ENCODE data around the gene THSD4. TPM values are rescaled to one million over a fixed set of nuclear protein-coding genes. Genes with fewer than 3 reads are reported as not detected.

The THSD4 gene
- total RNA-seq, 3 donors from 2014 or later: 18.3 to 46.2 (median 27.1) TPM

GRCh38 chr15:71526060-71526820 is 411.0 kb downstream of the THSD4 start:
- H3K9me3 ChIP-seq: no peaks in the 10 kb centered on the region
- DNase-seq (no peak), ATAC-seq (no peak)
- H3K4me3 ChIP-seq: no peak overlapping the region
- H3K4me1 ChIP-seq (ENCODE audit: low read depth): peaks cover 3% of the 10 kb centered on the region
- no peaks in the 10 kb centered on the region for H3K36me3 ChIP-seq (ENCODE audit: low read depth)
- intact Hi-C loops (cut with DNase I, micrococcal nuclease): no loop called here
- no peak for TF ChIP-seq CTCF (IDR thresholded peaks at IDR 0.05)

GRCh38 chr15:71529361-71529760 is 414.1 kb downstream of the THSD4 start:
- ATAC-seq (peak; percentile 79), DNase-seq (no peak)
- peaks cover 3% of the 10 kb centered on the region for H3K4me1 ChIP-seq (ENCODE audit: low read depth)

GRCh38 chr15:71530116-71530515 is 414.8 kb downstream of the THSD4 start:
- DNase-seq (no peak), ATAC-seq (no peak)
- intact Hi-C loops (cut with DNase I, micrococcal nuclease): no loop called here
- no peak overlapping the region for H3K4me3 ChIP-seq
- no peaks in the 10 kb centered on the region for H3K36me3 ChIP-seq (ENCODE audit: low read depth)
- H3K9me3 ChIP-seq: no peaks in the 10 kb centered on the region
- H3K4me1 ChIP-seq (ENCODE audit: low read depth): peaks cover 3% of the 10 kb centered on the region
- no peak for TF ChIP-seq CTCF (IDR thresholded peaks at IDR 0.05)

More at GRCh38 chr15:71529361-71529760, 414.1 kb downstream of the THSD4 start:
- TF ChIP-seq CTCF (IDR thresholded peaks at IDR 0.05): no peak
- intact Hi-C loops (cut with DNase I, micrococcal nuclease): no loop called here
- H3K9me3 ChIP-seq: no peaks in the 10 kb centered on the region
- H3K36me3 ChIP-seq (ENCODE audit: low read depth): no peaks in the 10 kb centered on the region
- no peak overlapping the region for H3K4me3 ChIP-seq

- ATAC-seq (peak; percentile 30), DNase-seq (no peak)
- no peak for TF ChIP-seq CTCF (IDR thresholded peaks at IDR 0.05)
- intact Hi-C loops (cut with DNase I, micrococcal nuclease): no loop called here
- Histone ChIP-seq H3K36me3 (ENCODE audit: low read depth) (no peaks in the 10 kb centered on the region), H3K9me3 (no peaks in the 10 kb centered on the region), H3K4me1 (ENCODE audit: low read depth) (peaks cover 3% of the 10 kb centered on the region), H3K4me3 (no peak overlapping the region)
These were observed 417.7 kb downstream of the THSD4 start for GRCh38 chr15:71532994-71533393.

GRCh38 chr15:71538181-71538580 is 422.9 kb downstream of the THSD4 start:
- TF ChIP-seq CTCF (IDR thresholded peaks at IDR 0.05): no peak
- intact Hi-C loops (cut with DNase I, micrococcal nuclease): no loop called here
- H3K4me1 ChIP-seq (ENCODE audit: low read depth): no peaks in the 10 kb centered on the region
- ATAC-seq: no peak
- no peaks in the 10 kb centered on the region for H3K36me3 ChIP-seq (ENCODE audit: low read depth)
- no peak for DNase-seq
- H3K9me3 ChIP-seq: no peaks in the 10 kb centered on the region
- no peak overlapping the region for H3K4me3 ChIP-seq

Data from mucosa of descending colon (tissue), 3 donors.